Heart left ventricle (tissue), 13 donors: ENCODE measurements around the gene CCSER1.

ENCODE experiments used
- POLR2A ChIP-seq, 2 donors: fragments of 450-650 bp; IDR thresholded peaks; one replicate each; pipeline ENCODE4 v1.6.1; 2017; ENCODE audit warnings: antibody characterized with exemption in 2 of 2, mild to moderate bottlenecking in 2 of 2, moderate library complexity in 2 of 2
- TF ChIP-seq, protein P1 (sequence below), 12 donors: fragments of 200-600 bp; sonication (generic) in 4 of 12; IDR thresholded peaks; one replicate each; pipeline versions ENCODE4 v1.5.0 to v1.8.0; 2018 to 2022; ENCODE audit warnings: antibody characterized with exemption in 12 of 12, mild to moderate bottlenecking in 5 of 12
- donor health status: ischemic (EF 13 %, LVEDD 7.1; RV severe dilation, severe dysfunction).
- donor health status: DM: no; HTN: yes; CAD: no.
- donor health status: DM: no; HTN: no; CAD: no.
- donor health status: ischemic (EF 25% LVEDD 6.9; RV normal size, moderate dysfunction).
- donor health status: ischemic (EF 25% LVEDD 5.7; RV mildly dilated, moderate dysfunction).
- donor health status: ischemic (EF 35%, LVEDD 5.7; RV mildly dilated, moderate dysfunction).
- donor health status: nonischemic (EF 11% LVEDD 7.7; RV severe dilation, severe dysfunction).
- donor health status: DM: yes; HTN: yes; CAD: no.
- donor health status: PGD.
- donor health status: ischemic (EF 29% LVEDD 5.4; RV normal size, mild dysfunction).
- donor health status: nonischemic (EF 23%, LVEDD 6.1; RV moderate dilation, normal function).

DNA sequence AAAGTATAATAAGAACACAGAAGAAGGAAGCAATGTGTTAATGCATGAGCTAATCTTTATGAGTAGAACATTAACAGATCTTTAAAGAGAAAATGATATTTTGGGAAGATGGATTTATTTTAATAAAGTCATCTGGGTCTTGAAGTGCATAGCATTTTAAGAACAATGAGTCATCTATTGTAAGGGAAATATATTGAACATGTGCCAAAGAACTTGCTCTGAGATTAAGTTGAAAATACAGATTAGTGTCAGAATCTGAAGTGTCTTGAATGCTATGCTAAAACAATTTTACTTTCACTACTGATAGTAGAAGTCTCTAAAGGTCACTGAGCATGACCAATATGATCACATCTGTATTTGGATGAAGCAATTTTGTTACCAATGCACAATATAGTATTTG, 1399.9 kb downstream of the CCSER1 start:
- TF ChIP-seq, protein P1, sequence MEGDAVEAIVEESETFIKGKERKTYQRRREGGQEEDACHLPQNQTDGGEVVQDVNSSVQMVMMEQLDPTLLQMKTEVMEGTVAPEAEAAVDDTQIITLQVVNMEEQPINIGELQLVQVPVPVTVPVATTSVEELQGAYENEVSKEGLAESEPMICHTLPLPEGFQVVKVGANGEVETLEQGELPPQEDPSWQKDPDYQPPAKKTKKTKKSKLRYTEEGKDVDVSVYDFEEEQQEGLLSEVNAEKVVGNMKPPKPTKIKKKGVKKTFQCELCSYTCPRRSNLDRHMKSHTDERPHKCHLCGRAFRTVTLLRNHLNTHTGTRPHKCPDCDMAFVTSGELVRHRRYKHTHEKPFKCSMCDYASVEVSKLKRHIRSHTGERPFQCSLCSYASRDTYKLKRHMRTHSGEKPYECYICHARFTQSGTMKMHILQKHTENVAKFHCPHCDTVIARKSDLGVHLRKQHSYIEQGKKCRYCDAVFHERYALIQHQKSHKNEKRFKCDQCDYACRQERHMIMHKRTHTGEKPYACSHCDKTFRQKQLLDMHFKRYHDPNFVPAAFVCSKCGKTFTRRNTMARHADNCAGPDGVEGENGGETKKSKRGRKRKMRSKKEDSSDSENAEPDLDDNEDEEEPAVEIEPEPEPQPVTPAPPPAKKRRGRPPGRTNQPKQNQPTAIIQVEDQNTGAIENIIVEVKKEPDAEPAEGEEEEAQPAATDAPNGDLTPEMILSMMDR (IDR thresholded peaks at IDR 0.05): no peak
- TF ChIP-seq POLR2A (IDR thresholded peaks at IDR 0.05): no peak
